ENCODE results near the gene MRTFB. TPM values are rescaled to one million over a fixed set of nuclear protein-coding genes. Genes with fewer than 3 reads are reported as not detected.
"Not testable (repeated sequence)": the region's sequence is repeated elsewhere in the genome, so short reads cannot be mapped to it uniquely, and the experiment has no call there.

The MRTFB gene
- polyA plus RNA-seq, 3 donors, result 32.1 to 33.7 (median 33.6) TPM

GRCh38 chr16:14104066-14104465 lies 32.9 kb downstream of the MRTFB start:
- no peak for DNase-seq (ENCODE audit: low read depth in 3 of 3, low spot score in 2 of 3)

- no peak for DNase-seq (ENCODE audit: low read depth in 3 of 3, low spot score in 2 of 3)
Measured at GRCh38 chr16:14105760-14106375, 34.7 kb downstream of the MRTFB start.

GRCh38 chr16:14106457-14106856 lies 35.3 kb downstream of the MRTFB start:
- DNase-seq (ENCODE audit: low read depth in 3 of 3, low spot score in 2 of 3), result no peak

GRCh38 chr16:14106961-14107360 lies 35.8 kb downstream of the MRTFB start:
- no peak for DNase-seq (ENCODE audit: low read depth in 3 of 3, low spot score in 2 of 3)

GRCh38 chr16:14109077-14109775 lies 38.1 kb downstream of the MRTFB start:
- no peak for DNase-seq (ENCODE audit: low read depth in 3 of 3, low spot score in 2 of 3)

GRCh38 chr16:14109782-14110727 lies 38.9 kb downstream of the MRTFB start:
- no peak for DNase-seq (ENCODE audit: low read depth in 3 of 3, low spot score in 2 of 3)

- no peak for DNase-seq (ENCODE audit: low read depth in 3 of 3, low spot score in 2 of 3)
Measured at GRCh38 chr16:14110728-14111251, 39.7 kb downstream of the MRTFB start.

GRCh38 chr16:14111713-14112538 lies 40.8 kb downstream of the MRTFB start:
- no peak for DNase-seq (ENCODE audit: low read depth in 3 of 3, low spot score in 2 of 3)

GRCh38 chr16:14112539-14112856 lies 41.4 kb downstream of the MRTFB start:
- no peak for DNase-seq (ENCODE audit: low read depth in 3 of 3, low spot score in 2 of 3)

- no peak for DNase-seq (ENCODE audit: low read depth in 3 of 3, low spot score in 2 of 3)
Measured at GRCh38 chr16:14113344-14113743, 42.2 kb downstream of the MRTFB start.

GRCh38 chr16:14117051-14117450 lies 45.9 kb downstream of the MRTFB start:
- DNase-seq (ENCODE audit: low read depth in 3 of 3, low spot score in 2 of 3), result no peak

GRCh38 chr16:14119799-14120198 lies 48.7 kb downstream of the MRTFB start:
- no peak for DNase-seq (ENCODE audit: low read depth in 3 of 3, low spot score in 2 of 3)

GRCh38 chr16:14120335-14120734 lies 49.2 kb downstream of the MRTFB start:
- no peak for DNase-seq (ENCODE audit: low read depth in 3 of 3, low spot score in 2 of 3)

- no peak for DNase-seq (ENCODE audit: low read depth in 3 of 3, low spot score in 2 of 3)
Measured at GRCh38 chr16:14121142-14121541, 50.0 kb downstream of the MRTFB start.

- no peak for DNase-seq (ENCODE audit: low read depth in 3 of 3, low spot score in 2 of 3)
Measured at GRCh38 chr16:14121872-14122271, 50.8 kb downstream of the MRTFB start.

- not testable (repeated sequence) for DNase-seq (ENCODE audit: low read depth in 3 of 3, low spot score in 2 of 3)
Measured at GRCh38 chr16:14122430-14122829, 51.3 kb downstream of the MRTFB start.

GRCh38 chr16:14125000-14125681 lies 54.0 kb downstream of the MRTFB start:
- peak in 1 of 3 donors; percentile 13 for DNase-seq (ENCODE audit: low read depth in 3 of 3, low spot score in 2 of 3)

GRCh38 chr16:14125708-14126107 lies 54.6 kb downstream of the MRTFB start:
- DNase-seq (ENCODE audit: low read depth in 3 of 3, low spot score in 2 of 3), result peak in 1 of 3 donors; percentile 15

GRCh38 chr16:14128097-14128496 lies 57.0 kb downstream of the MRTFB start:
- no peak for DNase-seq (ENCODE audit: low read depth in 3 of 3, low spot score in 2 of 3)

- no peak for DNase-seq (ENCODE audit: low read depth in 3 of 3, low spot score in 2 of 3)
Measured at GRCh38 chr16:14129502-14129901, 58.4 kb downstream of the MRTFB start.

Data from right renal cortex interstitium (tissue), 3 donors.